GM10847 (cell line): Measurements from ENCODE around the gene EPHA8.

ENCODE experiments used
- POLR2A ChIP-seq: IDR thresholded peaks from 2 replicates; pipeline ENCODE4 v1.6.1; 2011; ENCODE audit not compliant: insufficient read length; ENCODE audit errors: extremely low read depth

EPHA8 gene

GRCh38 chr1:22607154-22607553 is 43.9 kb downstream of the EPHA8 start:
- no peak for TF ChIP-seq POLR2A

- no peak for TF ChIP-seq POLR2A
These were observed 45.1 kb downstream of the EPHA8 start for GRCh38 chr1:22608361-22608760.

GRCh38 chr1:22609291-22609690 is 46.0 kb downstream of the EPHA8 start:
- TF ChIP-seq POLR2A: no peak

GRCh38 chr1:22611530-22611947 is 48.2 kb downstream of the EPHA8 start:
- TF ChIP-seq POLR2A: no peak

- no peak for TF ChIP-seq POLR2A
These were observed 49.6 kb downstream of the EPHA8 start for GRCh38 chr1:22612671-22613571.

GRCh38 chr1:22613572-22613918 is 50.3 kb downstream of the EPHA8 start:
- TF ChIP-seq POLR2A: no peak

GRCh38 chr1:22613951-22614350 is 50.7 kb downstream of the EPHA8 start:
- TF ChIP-seq POLR2A: no peak

- TF ChIP-seq POLR2A: no peak
These were observed 52.6 kb downstream of the EPHA8 start for GRCh38 chr1:22615886-22616285.

GRCh38 chr1:22616571-22616970 is 53.3 kb downstream of the EPHA8 start:
- TF ChIP-seq POLR2A: no peak

DNA sequence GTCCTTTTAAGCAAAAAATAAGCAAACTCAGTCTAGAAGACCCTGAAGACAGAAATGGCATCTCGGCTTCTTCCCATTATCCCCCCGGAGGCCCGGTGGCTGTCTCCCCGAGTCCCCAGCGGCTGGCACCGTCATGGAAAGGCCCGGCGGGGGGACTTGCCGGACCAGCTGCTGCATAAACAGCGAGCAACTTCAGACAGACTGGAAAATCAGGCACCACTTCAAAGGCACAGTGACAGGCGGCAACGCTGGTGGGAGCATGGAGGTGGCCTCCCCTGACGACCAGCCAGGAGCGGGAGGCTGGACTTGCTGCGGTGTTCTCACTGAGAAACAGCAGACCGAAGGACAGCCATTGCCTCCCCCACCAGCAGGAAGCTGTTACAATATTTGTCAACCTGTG is 54.8 kb downstream of the EPHA8 start:
- TF ChIP-seq POLR2A: no peak

GRCh38 chr1:22619252-22619651 is 56.0 kb downstream of the EPHA8 start:
- no peak for TF ChIP-seq POLR2A

GRCh38 chr1:22619798-22620197 is 56.5 kb downstream of the EPHA8 start:
- TF ChIP-seq POLR2A: no peak

DNA sequence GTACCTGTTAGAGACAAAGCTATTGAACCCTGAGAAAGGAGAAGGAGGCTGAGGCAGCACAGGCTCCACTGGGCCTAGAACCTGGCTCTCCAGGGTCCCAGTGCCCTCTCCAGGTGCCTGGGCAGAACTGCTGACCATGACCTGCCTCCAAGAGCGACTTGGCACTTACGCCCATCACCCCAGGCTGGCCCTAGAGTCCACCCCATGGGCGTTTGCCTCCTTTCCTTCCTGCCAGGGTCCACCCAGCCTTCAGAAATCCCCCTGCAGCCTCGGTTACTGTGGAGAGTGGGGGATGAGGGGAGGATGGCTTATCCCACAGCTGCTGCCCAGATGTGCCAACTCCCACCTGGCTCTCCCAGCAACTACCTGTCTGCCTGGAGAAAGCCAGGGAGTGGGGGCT is 58.5 kb downstream of the EPHA8 start:
- TF ChIP-seq POLR2A: no peak

DNA sequence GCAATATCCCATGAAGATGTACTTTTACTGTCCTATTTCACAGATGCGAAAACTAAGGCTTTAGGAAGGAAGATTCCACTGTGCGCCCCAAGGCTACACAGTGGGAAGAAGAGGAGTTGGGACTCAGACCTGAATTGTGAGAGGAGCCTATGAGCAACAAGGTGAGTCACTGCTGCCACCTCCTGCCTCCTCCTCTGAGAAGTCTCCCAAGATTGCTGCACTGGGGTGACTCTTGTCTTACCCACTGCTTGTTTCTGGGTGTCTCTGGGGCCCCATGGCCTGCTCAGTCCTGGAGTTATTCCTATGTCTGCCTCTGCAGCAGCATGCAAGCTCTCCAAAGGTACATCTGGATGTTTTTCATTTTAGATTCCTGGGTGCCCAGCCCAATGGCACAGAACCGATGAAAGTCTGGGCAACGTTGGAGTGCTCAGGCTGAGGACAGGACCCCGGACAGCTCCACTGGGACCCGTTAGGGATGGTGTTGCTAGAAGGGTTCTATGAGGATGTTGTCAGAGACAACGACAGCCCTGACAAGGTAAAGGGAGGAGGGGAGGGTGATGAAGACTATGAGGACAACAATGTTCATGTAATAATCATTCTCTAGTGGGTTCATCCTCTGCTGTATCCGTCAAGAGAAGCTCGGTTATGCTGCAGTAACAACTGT is 62.1 kb downstream of the EPHA8 start:
- no peak for TF ChIP-seq POLR2A

- no peak for TF ChIP-seq POLR2A
These were observed 63.2 kb downstream of the EPHA8 start for GRCh38 chr1:22626237-22627157.
